Endothelial cell (in vitro differentiated cells): ENCODE data around the gene CLK1. TPM values are rescaled to one million over a fixed set of nuclear protein-coding genes. Genes with fewer than 3 reads are reported as not detected.
A peak's percentile ranks its signal among the peaks of the same experiment; 100 is the strongest.

Experiments
- DNase-seq: peaks from one replicate; pipeline ENCODE4 v3.0.0; 2021; ENCODE audit warnings: low spot score
- H3K27ac Mint-ChIP-seq: one replicate; pipeline ENCODE4 v1.8.0; 2021; ENCODE audit warnings: mixed read lengths, inconsistent platforms; ENCODE audit not compliant: unreplicated experiment
- H3K27me3 Mint-ChIP-seq: one replicate; pipeline ENCODE4 v1.8.0; 2021; ENCODE audit warnings: mild to moderate bottlenecking, moderate library complexity, mixed read lengths, inconsistent platforms; ENCODE audit not compliant: unreplicated experiment
- H3K36me3 Mint-ChIP-seq: one replicate; pipeline ENCODE4 v1.8.0; 2021; ENCODE audit warnings: mild to moderate bottlenecking, low read depth, mixed read lengths, inconsistent platforms; ENCODE audit not compliant: unreplicated experiment
- H3K4me1 Mint-ChIP-seq: one replicate; pipeline ENCODE4 v1.8.0; 2021; ENCODE audit warnings: mild to moderate bottlenecking, mixed read lengths, inconsistent platforms; ENCODE audit not compliant: unreplicated experiment
- H3K4me3 Mint-ChIP-seq: one replicate; pipeline ENCODE4 v1.8.0; 2021; ENCODE audit warnings: mild to moderate bottlenecking, mixed read lengths, inconsistent platforms; ENCODE audit not compliant: unreplicated experiment
- H3K9me3 Mint-ChIP-seq: one replicate; pipeline ENCODE4 v1.8.0; 2021; ENCODE audit warnings: mixed read lengths, inconsistent platforms; ENCODE audit not compliant: unreplicated experiment
- CTCF ChIP-seq: fragments of 200-600 bp; sonication (generic); IDR thresholded peaks from one replicate; pipeline ENCODE4 v1.5.0; 2021; ENCODE audit warnings: antibody characterized with exemption; ENCODE audit not compliant: unreplicated experiment
- total RNA-seq: library from RNA; stranded (reverse); fragmentation: NEBNext Ultra II Directional; extraction: Animal tissue kit (Norgen Biotek cat#: 25700); gene quantifications from one replicate; pipeline ENCODE4 v1.2.1, GENCODE V29; 2021; ENCODE audit not compliant: unreplicated experiment

Gene CLK1
- total RNA-seq, 1 donor from 2014 or later = 92.6 TPM

- no peak for TF ChIP-seq CTCF
- Mint-ChIP-seq H3K4me3 (peak overlapping the region; percentile 56), H3K4me1 (no peaks in the 10 kb centered on the region), H3K9me3 (no peaks in the 10 kb centered on the region), H3K27me3 (no peaks in the 10 kb centered on the region), H3K27ac (no peak overlapping the region), H3K36me3 (peaks cover 27% of the 10 kb centered on the region)
- no peak for DNase-seq
Measured at GRCh38 chr2:200851398-200852248, 12.8 kb downstream of the CLK1 start.

DNA sequence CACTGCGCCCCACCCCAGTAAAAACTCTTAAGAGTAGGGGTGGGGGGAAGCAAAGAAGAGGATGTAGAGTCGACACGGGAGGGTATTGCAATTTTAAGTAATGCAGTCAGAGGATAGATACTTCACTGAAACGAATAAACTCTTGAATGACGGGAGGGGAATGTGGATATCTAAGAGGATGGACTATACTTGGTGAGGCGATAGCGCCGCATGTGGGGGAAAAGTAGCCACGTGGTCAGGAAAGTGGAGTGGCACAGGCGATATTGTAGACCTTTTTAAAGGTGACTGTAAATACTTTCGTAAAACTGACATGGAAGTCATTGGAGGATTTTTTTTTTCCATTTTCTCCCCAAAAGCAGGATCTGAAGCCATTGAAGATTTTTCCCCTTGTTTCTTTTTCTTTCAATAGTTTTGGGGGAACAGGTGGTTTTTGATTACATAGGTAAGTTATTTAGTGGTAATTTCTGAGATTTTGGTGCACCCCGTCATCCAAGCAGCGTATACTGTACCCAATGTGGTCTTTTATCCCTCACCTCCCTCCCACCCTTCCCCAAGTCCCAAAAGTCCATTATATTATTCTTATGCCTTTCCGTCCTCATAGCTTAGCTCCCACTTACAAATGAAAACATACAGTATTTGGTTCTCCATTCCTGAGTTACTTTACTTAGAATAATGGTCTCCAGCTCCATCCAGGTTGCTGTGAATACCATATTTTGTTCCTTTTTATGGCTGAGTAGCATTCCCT, 13.8 kb downstream of the CLK1 start:
- no peak for TF ChIP-seq CTCF
- H3K4me3 Mint-ChIP-seq = no peak overlapping the region
- no peak for DNase-seq
- no peaks in the 10 kb centered on the region for H3K4me1 Mint-ChIP-seq
- H3K27me3 Mint-ChIP-seq = no peaks in the 10 kb centered on the region
- peaks cover 23% of the 10 kb centered on the region for H3K36me3 Mint-ChIP-seq
- peak overlapping the region; percentile 34 for H3K27ac Mint-ChIP-seq
- no peaks in the 10 kb centered on the region for H3K9me3 Mint-ChIP-seq

DNA sequence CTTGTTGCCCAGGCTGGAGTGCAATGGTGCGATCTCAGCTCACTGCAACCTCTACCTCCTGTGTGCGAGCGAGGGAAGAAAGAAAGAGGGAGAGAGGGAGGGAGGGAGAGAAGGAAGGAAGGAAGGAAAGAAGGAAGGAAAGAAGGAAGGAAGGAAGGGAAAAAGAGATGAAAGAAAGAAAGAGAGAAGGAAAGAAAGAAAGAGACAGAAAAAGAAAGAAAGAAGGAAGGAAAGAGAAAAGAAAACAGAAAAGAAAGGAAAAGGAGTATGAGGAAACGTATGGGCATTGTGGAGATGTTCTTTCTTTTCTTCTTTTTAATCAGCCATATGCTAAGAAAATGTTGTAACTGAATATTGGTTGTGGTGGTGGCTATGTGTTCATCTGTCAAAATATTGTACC, 16.5 kb downstream of the CLK1 start:
- DNase-seq = no peak
- Mint-ChIP-seq H3K9me3 (no peaks in the 10 kb centered on the region), H3K4me1 (no peaks in the 10 kb centered on the region), H3K27ac (no peak overlapping the region), H3K36me3 (peaks cover 7% of the 10 kb centered on the region), H3K4me3 (no peak overlapping the region), H3K27me3 (no peaks in the 10 kb centered on the region)
- no peak for TF ChIP-seq CTCF

GRCh38 chr2:200847269-200847668, 17.2 kb downstream of the CLK1 start:
- no peak overlapping the region for H3K4me3 Mint-ChIP-seq
- no peak for DNase-seq
- TF ChIP-seq CTCF = no peak
- H3K9me3 Mint-ChIP-seq = no peaks in the 10 kb centered on the region
- no peak overlapping the region for H3K27ac Mint-ChIP-seq
- no peaks in the 10 kb centered on the region for H3K4me1 Mint-ChIP-seq
- no peaks in the 10 kb centered on the region for H3K27me3 Mint-ChIP-seq
- H3K36me3 Mint-ChIP-seq = peaks cover 1% of the 10 kb centered on the region
